Posterior vena cava (tissue), 2 donors: Measurements from ENCODE around the gene DSG2. TPM values are rescaled to one million over a fixed set of nuclear protein-coding genes. Genes with fewer than 3 reads are reported as not detected.

Source experiments
- total RNA-seq, 2 donors: library from RNA; stranded (reverse); fragmentation: NEBNext Ultra II Directional; extraction: Animal tissue kit (Norgen Biotek cat#: 25700); gene quantifications; one replicate each; pipeline ENCODE4 v1.2.1, GENCODE V29; 2021
- donor health status: DM: yes; HTN: yes; CAD: no.
- donor health status: DM: yes; HTN: yes; CAD: no.

DSG2 gene
- total RNA-seq, 2 donors from 2014 or later, result 2.2 to 2.6 TPM

Other genes with a start within 250 kb of the DSG2 start
- not detected for gene DSG1, start 180.0 kb upstream of the DSG2 start, total RNA-seq
- gene DSG4, start 121.4 kb upstream of the DSG2 start, total RNA-seq, result not detected
- gene DSG3, start 50.4 kb upstream of the DSG2 start, total RNA-seq, result not detected
- not detected for gene TTR, start 93.7 kb downstream of the DSG2 start, total RNA-seq
- gene B4GALT6, start 186.4 kb downstream of the DSG2 start, total RNA-seq, result 1 to 10 TPM; 4.2 to 4.5 TPM